Subcutaneous adipose tissue (tissue), 4 donors: ENCODE measurements around the gene DNAAF8. TPM values are rescaled to one million over a fixed set of nuclear protein-coding genes. Genes with fewer than 3 reads are reported as not detected.

Experiments used
- CTCF ChIP-seq: fragments of 450-650 bp; IDR thresholded peaks from one replicate; pipeline ENCODE4 v1.5.1; 2016; ENCODE audit warnings: low read depth, mild to moderate bottlenecking, control low read depth, antibody characterized with exemption, moderate library complexity
- total RNA-seq, 4 donors: library from RNA; depleted of rRNA; stranded (reverse); fragments of >200 nt; gene quantifications; one replicate each; pipeline ENCODE4 v1.1.0, GENCODE V29; 2016

The DNAAF8 gene
- total RNA-seq, 4 donors from 2014 or later = 0.44 to 1.6 (median 0.91) TPM

DNA sequence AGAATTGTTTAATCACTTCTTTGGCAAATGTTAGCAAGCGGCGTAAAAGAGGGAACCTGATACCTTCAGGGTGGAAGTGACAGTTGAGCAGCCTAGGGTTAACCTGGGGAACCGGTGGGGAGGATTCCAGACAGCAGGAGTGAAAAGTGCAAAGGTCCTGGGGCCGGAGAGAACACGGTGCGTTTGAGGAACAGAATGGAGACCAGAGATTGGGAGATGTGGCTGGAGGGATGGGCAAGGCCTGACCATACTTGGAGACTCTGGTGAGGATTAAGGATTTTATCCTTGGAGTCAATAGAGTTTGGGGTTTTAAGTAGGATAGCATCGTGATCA is 34.9 kb downstream of the DNAAF8 start:
- no peak for TF ChIP-seq CTCF

DNA sequence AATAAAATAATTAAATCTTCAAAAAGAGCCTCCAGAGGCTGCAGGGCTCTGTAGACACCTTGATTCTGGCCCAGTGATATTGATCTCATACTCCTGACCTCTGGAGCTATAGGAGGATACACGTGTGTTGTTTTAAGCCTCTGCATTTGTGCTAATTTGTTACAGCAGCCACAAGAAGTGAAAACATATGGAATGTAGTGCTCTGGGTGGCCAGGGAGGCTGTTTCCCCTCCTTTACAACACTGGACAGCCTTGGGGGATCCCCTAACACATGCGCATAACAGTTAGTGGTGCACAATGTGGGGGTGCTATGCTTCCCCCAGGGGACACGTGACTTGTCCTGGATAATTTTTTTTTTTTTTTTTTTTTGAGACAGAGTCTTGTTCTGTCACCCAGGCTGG is 37.3 kb downstream of the DNAAF8 start:
- TF ChIP-seq CTCF = no peak

DNA sequence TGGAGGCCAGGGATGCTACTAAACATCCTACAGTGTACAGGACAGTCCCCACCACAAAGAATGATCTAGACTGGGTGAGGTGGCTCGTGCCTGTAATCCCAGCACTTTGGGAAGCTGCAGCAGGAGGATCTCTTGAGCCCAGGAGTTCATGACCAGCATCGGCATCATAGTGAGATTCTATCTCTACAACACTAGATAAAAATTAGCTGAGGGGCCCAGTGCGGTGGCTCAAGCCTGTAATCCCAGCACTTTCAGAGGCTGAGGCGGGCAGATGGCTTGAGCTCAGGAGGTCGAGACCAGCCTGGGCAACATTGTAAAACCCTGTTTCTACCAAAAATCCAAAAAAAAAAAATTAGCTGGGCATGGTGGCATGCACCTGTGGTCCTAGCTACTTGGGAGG is 38.0 kb downstream of the DNAAF8 start:
- TF ChIP-seq CTCF = no peak

DNA sequence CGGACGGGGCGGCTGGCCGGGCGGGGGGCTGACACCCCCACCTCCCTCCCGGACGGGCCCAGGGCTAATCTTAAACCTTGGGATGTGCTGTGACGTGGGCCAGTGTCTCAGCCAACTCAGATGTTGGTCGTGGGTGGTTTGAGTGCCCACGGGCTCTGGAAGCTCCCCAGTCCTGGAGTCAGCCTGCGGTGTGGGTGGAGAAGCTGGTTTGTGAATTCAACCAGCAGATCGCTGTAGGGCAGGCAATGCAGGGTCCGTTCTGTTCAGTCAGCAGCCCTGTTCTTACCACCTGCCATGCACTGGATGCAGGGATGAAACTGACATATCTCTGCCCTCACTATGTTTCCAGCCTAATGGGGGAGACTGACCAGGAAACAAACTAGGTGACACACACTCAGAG is 40.7 kb downstream of the DNAAF8 start:
- no peak for TF ChIP-seq CTCF

DNA sequence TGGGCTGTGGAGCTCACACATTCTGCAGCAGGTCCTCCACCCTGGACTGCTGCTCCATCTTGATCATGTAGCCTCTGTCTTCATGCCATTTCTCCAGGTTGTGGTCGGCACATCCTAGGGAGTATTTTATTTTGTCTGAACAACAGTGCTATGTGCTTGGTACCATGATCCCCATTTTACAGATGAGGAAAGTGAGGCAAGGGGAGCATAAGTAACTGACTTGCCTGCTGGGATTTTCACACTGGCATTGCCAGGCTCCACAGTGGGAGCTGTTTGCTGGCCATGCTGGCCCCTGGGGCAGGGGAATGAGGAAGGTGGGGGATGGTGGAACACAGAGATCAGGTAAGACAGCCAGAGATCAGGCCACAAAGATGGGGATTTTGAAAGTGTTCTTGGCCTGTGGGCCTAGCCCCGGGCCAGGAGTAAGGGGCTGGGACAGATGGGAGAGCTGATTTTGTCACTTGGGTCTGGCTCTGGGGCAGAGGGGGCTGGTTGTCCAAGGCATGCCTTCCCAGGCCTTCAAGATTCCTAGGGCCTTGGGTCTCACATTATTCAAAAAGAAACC is 41.9 kb downstream of the DNAAF8 start:
- no peak for TF ChIP-seq CTCF

GRCh38 chr16:4777339-4778049 is 43.2 kb downstream of the DNAAF8 start:
- TF ChIP-seq CTCF = no peak

- TF ChIP-seq CTCF = no peak
Measured at GRCh38 chr16:4778050-4778392, 43.7 kb downstream of the DNAAF8 start.
